ENCODE results near the gene AURKA. TPM values are rescaled to one million over a fixed set of nuclear protein-coding genes. Genes with fewer than 3 reads are reported as not detected.

The AURKA gene
- total and polyA plus RNA-seq, 9 of the 15 experiments (the other 6 are each of a cell fraction or from before 2014, with no cell fraction given), result 72.7 to 162 (median 113) TPM

GRCh38 chr20:56362833-56363413, 29.1 kb downstream of the AURKA start (continued):
- 0 out of 2 replicates have a peak, but pooled peaks have one; percentile 9 for TF ChIP-seq THRB (CRISPR knock-in tag; conservative IDR thresholded peaks at IDR 0.05)
- peak; percentile 99 for TF ChIP-seq TCF3 (CRISPR knock-in tag; IDR thresholded peaks at IDR 0.05)
- TF ChIP-seq FOXJ3 (CRISPR knock-in tag; IDR thresholded peaks at IDR 0.05), result no peak
- TF ChIP-seq BRD4 (IDR thresholded peaks at IDR 0.05), result no peak
- TF ChIP-seq, protein P1, sequence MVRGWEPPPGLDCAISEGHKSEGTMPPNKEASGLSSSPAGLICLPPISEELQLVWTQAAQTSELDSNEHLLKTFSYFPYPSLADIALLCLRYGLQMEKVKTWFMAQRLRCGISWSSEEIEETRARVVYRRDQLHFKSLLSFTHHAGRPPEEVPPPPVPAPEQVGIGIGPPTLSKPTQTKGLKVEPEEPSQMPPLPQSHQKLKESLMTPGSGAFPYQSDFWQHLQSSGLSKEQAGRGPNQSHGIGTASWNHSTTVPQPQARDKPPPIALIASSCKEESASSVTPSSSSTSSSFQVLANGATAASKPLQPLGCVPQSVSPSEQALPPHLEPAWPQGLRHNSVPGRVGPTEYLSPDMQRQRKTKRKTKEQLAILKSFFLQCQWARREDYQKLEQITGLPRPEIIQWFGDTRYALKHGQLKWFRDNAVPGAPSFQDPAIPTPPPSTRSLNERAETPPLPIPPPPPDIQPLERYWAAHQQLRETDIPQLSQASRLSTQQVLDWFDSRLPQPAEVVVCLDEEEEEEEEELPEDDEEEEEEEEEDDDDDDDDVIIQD (CRISPR knock-in tag; IDR thresholded peaks at IDR 0.05), result no peak
- no peak for TF ChIP-seq ZC3H11A (IDR thresholded peaks at IDR 0.05; ENCODE audit: low read depth, low read length)
- TF ChIP-seq, protein P2, sequence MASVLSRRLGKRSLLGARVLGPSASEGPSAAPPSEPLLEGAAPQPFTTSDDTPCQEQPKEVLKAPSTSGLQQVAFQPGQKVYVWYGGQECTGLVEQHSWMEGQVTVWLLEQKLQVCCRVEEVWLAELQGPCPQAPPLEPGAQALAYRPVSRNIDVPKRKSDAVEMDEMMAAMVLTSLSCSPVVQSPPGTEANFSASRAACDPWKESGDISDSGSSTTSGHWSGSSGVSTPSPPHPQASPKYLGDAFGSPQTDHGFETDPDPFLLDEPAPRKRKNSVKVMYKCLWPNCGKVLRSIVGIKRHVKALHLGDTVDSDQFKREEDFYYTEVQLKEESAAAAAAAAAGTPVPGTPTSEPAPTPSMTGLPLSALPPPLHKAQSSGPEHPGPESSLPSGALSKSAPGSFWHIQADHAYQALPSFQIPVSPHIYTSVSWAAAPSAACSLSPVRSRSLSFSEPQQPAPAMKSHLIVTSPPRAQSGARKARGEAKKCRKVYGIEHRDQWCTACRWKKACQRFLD (CRISPR knock-in tag; IDR thresholded peaks at IDR 0.05), result peak; percentile 87
- TF ChIP-seq FIP1L1 (IDR thresholded peaks at IDR 0.05; ENCODE audit: low read depth, low read length, poor library complexity, severe bottlenecking), result no peak
- TF ChIP-seq ZNF174 (CRISPR knock-in tag; IDR thresholded peaks at IDR 0.05), result no peak
- TF ChIP-seq MTA3 (IDR thresholded peaks at IDR 0.05; ENCODE audit: borderline replicate concordance), result peak; percentile 79
- no peak for TF ChIP-seq POU5F1 (IDR thresholded peaks at IDR 0.05; ENCODE audit: borderline replicate concordance, low read depth, low read length, partially characterized antibody)
- TF ChIP-seq ZNF444 (CRISPR knock-in tag; IDR thresholded peaks at IDR 0.05), result no peak
- no peak for TF ChIP-seq ZNF253 (CRISPR knock-in tag; conservative IDR thresholded peaks at IDR 0.05)
- TF ChIP-seq ZNF830 (CRISPR knock-in tag; IDR thresholded peaks at IDR 0.05), result no peak
- no peak for TF ChIP-seq NR2F6 (CRISPR knock-in tag; IDR thresholded peaks at IDR 0.05)
- TF ChIP-seq PCBP2 (IDR thresholded peaks at IDR 0.05; ENCODE audit: low read depth, low read length, poor library complexity, severe bottlenecking), result no peak
- TF ChIP-seq SP2 (IDR thresholded peaks at IDR 0.05; ENCODE audit: extremely low read depth, low read depth, low read length, poor library complexity, severe bottlenecking), result no peak
- TF ChIP-seq KDM2B (CRISPR knock-in tag; IDR thresholded peaks at IDR 0.05), result no peak
- no peak for TF ChIP-seq RBM15 (IDR thresholded peaks at IDR 0.05; ENCODE audit: insufficient read depth, low read length)
- no peak for TF ChIP-seq ZBTB33 (CRISPR knock-in tag; IDR thresholded peaks at IDR 0.05)
- TF ChIP-seq MTF1 (CRISPR knock-in tag; IDR thresholded peaks at IDR 0.05; ENCODE audit: borderline replicate concordance), result no peak
- no peak for TF ChIP-seq EWSR1 (IDR thresholded peaks at IDR 0.05; ENCODE audit: borderline replicate concordance, low read depth, partially characterized antibody)
- TF ChIP-seq SP1 (CRISPR knock-in tag; IDR thresholded peaks at IDR 0.05), result peak; percentile 87

Measured in K562 (cell line).